ENCODE results near the gene F3. TPM values are rescaled to one million over a fixed set of nuclear protein-coding genes. Genes with fewer than 3 reads are reported as not detected.
"Not testable (repeated sequence)": the region's sequence is repeated elsewhere in the genome, so short reads cannot be mapped to it uniquely, and the experiment has no call there.

The F3 gene
- total RNA-seq = 19.9 TPM

GRCh38 chr1:94541246-94542087, at the start of gene F3:
F3 (minus strand) TSS chr1:94541759; CDS start chr1:94541636, 123 bp downstream.
- ATAC-seq = peak; percentile 93
- peak; percentile 95 for DNase-seq (ENCODE audit: low spot score)
- intact Hi-C loops (cut with DNase I) = no loop called here

GRCh38 chr1:94590203-94591137, 48.9 kb upstream of the F3 start:
- ATAC-seq (peak; percentile 18), DNase-seq (ENCODE audit: low spot score) (no peak)
- intact Hi-C loops (cut with DNase I) = no loop called here

GRCh38 chr1:94589728-94590127, 48.2 kb upstream of the F3 start:
- intact Hi-C loops (cut with DNase I) = no loop called here

GRCh38 chr1:94582565-94582964, 41.0 kb upstream of the F3 start:
- intact Hi-C loops (cut with DNase I) = no loop called here
- no peak for DNase-seq (ENCODE audit: low spot score)
- no peak for ATAC-seq

More at GRCh38 chr1:94589728-94590127, 48.2 kb upstream of the F3 start:
- DNase-seq (ENCODE audit: low spot score) = no peak
- ATAC-seq = no peak

- ATAC-seq = peak; percentile 44
- no peak for DNase-seq (ENCODE audit: low spot score)
- intact Hi-C loops (cut with DNase I) = no loop called here
Observed at GRCh38 chr1:94580367-94581115, 39.0 kb upstream of the F3 start.

GRCh38 chr1:94579876-94580294, 38.3 kb upstream of the F3 start:
- DNase-seq (ENCODE audit: low spot score) = no peak
- ATAC-seq = peak; percentile 71
- intact Hi-C loops (cut with DNase I) = no loop called here

GRCh38 chr1:94578856-94579255, 37.3 kb upstream of the F3 start:
- DNase-seq (ENCODE audit: low spot score) (no peak), ATAC-seq (no peak)
- intact Hi-C loops (cut with DNase I) = no loop called here

GRCh38 chr1:94573917-94574316, 32.4 kb upstream of the F3 start:
- ATAC-seq; DNase-seq (ENCODE audit: low spot score); intact Hi-C loops (cut with DNase I): not testable (repeated sequence)

GRCh38 chr1:94572780-94573179, 31.2 kb upstream of the F3 start:
- DNase-seq (ENCODE audit: low spot score) = no peak
- intact Hi-C loops (cut with DNase I) = no loop called here
- ATAC-seq = no peak

GRCh38 chr1:94570965-94571364, 29.4 kb upstream of the F3 start:
- intact Hi-C loops (cut with DNase I); ATAC-seq; DNase-seq (ENCODE audit: low spot score): not testable (repeated sequence)

GRCh38 chr1:94568806-94569205, 27.2 kb upstream of the F3 start:
- DNase-seq (ENCODE audit: low spot score); ATAC-seq; intact Hi-C loops (cut with DNase I): not testable (repeated sequence)

- DNase-seq (ENCODE audit: low spot score); intact Hi-C loops (cut with DNase I); ATAC-seq: not testable (repeated sequence)
Observed at GRCh38 chr1:94567975-94568607, 26.5 kb upstream of the F3 start.

GRCh38 chr1:94566436-94566835, 24.9 kb upstream of the F3 start:
- ATAC-seq; intact Hi-C loops (cut with DNase I); DNase-seq (ENCODE audit: low spot score): not testable (repeated sequence)

- no peak for ATAC-seq
- intact Hi-C loops (cut with DNase I) = no loop called here
- DNase-seq (ENCODE audit: low spot score) = no peak
Observed at GRCh38 chr1:94565901-94566300, 24.3 kb upstream of the F3 start.

- peak; percentile 49 for ATAC-seq
- intact Hi-C loops (cut with DNase I) = no loop called here
- DNase-seq (ENCODE audit: low spot score) = no peak
Observed at GRCh38 chr1:94562519-94563260, 21.1 kb upstream of the F3 start.

- ATAC-seq = no peak
- no peak for DNase-seq (ENCODE audit: low spot score)
- intact Hi-C loops (cut with DNase I) = no loop called here
Observed at GRCh38 chr1:94560333-94560732, 18.8 kb upstream of the F3 start.

GRCh38 chr1:94559921-94560320, 18.4 kb upstream of the F3 start:
- intact Hi-C loops (cut with DNase I) = no loop called here
- ATAC-seq = no peak
- no peak for DNase-seq (ENCODE audit: low spot score)

- no peak for ATAC-seq
- intact Hi-C loops (cut with DNase I) = no loop called here
- no peak for DNase-seq (ENCODE audit: low spot score)
Observed at GRCh38 chr1:94555091-94555490, 13.5 kb upstream of the F3 start.
